Adrenal gland (tissue), 5 donors: ENCODE results near the gene CDC20B.

Source experiments
- CTCF ChIP-seq, 6 experiments: fragments of 450-650 bp in 4 of 6; fragments of 200-600 bp in 2 of 6; sonication (generic) in 1 of 6; IDR thresholded peaks; 1 replicate in 5 of 6; 2 replicates in 1 of 6; pipeline versions ENCODE4 v1.5.1 to v1.8.0; 2016 to 2021; ENCODE audit warnings: antibody characterized with exemption in 6 of 6, mild to moderate bottlenecking in 2 of 6, moderate library complexity in 1 of 6
- POLR2A ChIP-seq, 2 donors: fragments of 450-650 bp; IDR thresholded peaks; one replicate each; pipeline ENCODE4 v1.6.1; 2017; ENCODE audit warnings: antibody characterized with exemption in 2 of 2, mild to moderate bottlenecking in 2 of 2, moderate library complexity in 1 of 2
- donor health status: DM: no; HTN: no; CAD: no.

GRCh38 chr5:55220433-55221185 is 47.6 kb upstream of the CDC20B start:
- TF ChIP-seq CTCF (IDR thresholded peaks at IDR 0.05) (no peak), POLR2A (IDR thresholded peaks at IDR 0.05) (no peak)
